ENCODE data around the gene KIF1B. TPM values are rescaled to one million over a fixed set of nuclear protein-coding genes. Genes with fewer than 3 reads are reported as not detected.

KIF1B gene
- total and polyA plus RNA-seq, 7 donors, result 4.8 to 78.4 (median 46.4) TPM

- H3K36me3 ChIP-seq, result peaks cover 12 to 66% (median 16%) of the 10 kb centered on the region in 4 donors
- H3K27ac ChIP-seq, result no peak overlapping the region
- H3K4me3 ChIP-seq, result no peak overlapping the region
- intact Hi-C loops (cut with DNase I), result no loop called here
- H3K9me3 ChIP-seq, result no peaks in the 10 kb centered on the region
- DNase-seq, result no peak
- no peaks in the 10 kb centered on the region for H3K27me3 ChIP-seq
- WGBS, 2 donors, result 78 to 90% methylated on average over 4 of the region's 4 CpGs
- TF ChIP-seq, protein P1, sequence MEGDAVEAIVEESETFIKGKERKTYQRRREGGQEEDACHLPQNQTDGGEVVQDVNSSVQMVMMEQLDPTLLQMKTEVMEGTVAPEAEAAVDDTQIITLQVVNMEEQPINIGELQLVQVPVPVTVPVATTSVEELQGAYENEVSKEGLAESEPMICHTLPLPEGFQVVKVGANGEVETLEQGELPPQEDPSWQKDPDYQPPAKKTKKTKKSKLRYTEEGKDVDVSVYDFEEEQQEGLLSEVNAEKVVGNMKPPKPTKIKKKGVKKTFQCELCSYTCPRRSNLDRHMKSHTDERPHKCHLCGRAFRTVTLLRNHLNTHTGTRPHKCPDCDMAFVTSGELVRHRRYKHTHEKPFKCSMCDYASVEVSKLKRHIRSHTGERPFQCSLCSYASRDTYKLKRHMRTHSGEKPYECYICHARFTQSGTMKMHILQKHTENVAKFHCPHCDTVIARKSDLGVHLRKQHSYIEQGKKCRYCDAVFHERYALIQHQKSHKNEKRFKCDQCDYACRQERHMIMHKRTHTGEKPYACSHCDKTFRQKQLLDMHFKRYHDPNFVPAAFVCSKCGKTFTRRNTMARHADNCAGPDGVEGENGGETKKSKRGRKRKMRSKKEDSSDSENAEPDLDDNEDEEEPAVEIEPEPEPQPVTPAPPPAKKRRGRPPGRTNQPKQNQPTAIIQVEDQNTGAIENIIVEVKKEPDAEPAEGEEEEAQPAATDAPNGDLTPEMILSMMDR (IDR thresholded peaks at IDR 0.05), result no peak
- no peak for TF ChIP-seq POLR2AphosphoS5 (IDR thresholded peaks at IDR 0.05)
- H3K4me1 ChIP-seq, result no peaks in the 10 kb centered on the region
Observed at GRCh38 chr1:10353282-10353681, 142.9 kb downstream of the KIF1B start.

DNA sequence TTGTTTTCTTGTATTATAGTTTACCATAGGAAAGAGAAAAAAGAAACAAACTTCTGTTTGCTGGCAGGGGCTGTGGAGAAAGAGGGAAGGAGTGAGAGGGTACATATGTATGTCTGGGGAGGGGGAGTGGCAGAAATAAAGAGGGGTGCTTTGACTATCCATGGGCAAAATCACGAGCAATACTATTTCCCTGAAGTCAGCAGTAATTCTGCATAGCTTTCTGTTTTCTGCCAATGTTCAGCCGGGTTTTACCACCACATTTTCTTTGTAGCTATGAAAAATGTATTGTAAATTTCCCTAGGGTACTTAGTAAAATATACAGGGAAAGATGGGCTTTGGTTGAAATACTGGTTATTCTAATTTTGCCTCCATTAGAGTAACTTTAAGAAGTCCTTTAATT, 143.3 kb downstream of the KIF1B start:
- WGBS, 2 donors, result 77 to 80% methylated on average over 2 of the region's 2 CpGs
- no peaks in the 10 kb centered on the region for H3K9me3 ChIP-seq
- intact Hi-C loops (cut with DNase I), result no loop called here
- no peak overlapping the region for H3K27ac ChIP-seq
- no peaks in the 10 kb centered on the region for H3K27me3 ChIP-seq
- H3K4me1 ChIP-seq, result no peaks in the 10 kb centered on the region
- H3K36me3 ChIP-seq, result peaks cover 8 to 62% (median 12%) of the 10 kb centered on the region in 4 donors
- DNase-seq, result no peak
- H3K4me3 ChIP-seq, result no peak overlapping the region
- TF ChIP-seq, protein P1 (IDR thresholded peaks at IDR 0.05), result no peak
- TF ChIP-seq POLR2A (IDR thresholded peaks at IDR 0.05) (no peak), EP300 (IDR thresholded peaks at IDR 0.05) (no peak), POLR2AphosphoS5 (IDR thresholded peaks at IDR 0.05) (no peak)

DNA sequence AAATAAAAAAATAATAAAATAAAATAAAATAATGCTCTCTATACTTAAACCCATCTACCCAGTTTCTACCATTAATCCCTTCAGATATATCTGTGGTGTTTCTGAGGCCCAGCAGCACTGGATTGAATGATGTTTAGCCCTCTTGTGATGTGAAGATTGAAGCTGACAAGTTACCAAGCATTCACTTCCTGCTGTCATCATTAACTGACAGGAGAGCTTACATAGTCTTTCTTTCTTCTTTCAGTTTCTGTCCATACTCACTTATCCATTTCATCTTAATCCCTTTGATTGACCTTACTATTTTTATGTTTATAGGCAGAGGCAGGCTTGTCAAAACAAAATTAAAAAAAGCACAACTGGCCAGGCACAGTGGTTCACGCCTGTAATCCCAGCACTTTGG, 149.7 kb downstream of the KIF1B start:
- DNase-seq, result no peak
- no peak overlapping the region for H3K27ac ChIP-seq
- no peaks in the 10 kb centered on the region for H3K9me3 ChIP-seq
- peaks cover 8 to 65% (median 13%) of the 10 kb centered on the region in 4 donors for H3K36me3 ChIP-seq
- intact Hi-C loops (cut with DNase I), result no loop called here
- no peaks in the 10 kb centered on the region for H3K27me3 ChIP-seq
- TF ChIP-seq POLR2A (IDR thresholded peaks at IDR 0.05) (no peak), EP300 (IDR thresholded peaks at IDR 0.05) (no peak), POLR2AphosphoS5 (IDR thresholded peaks at IDR 0.05) (no peak)
- TF ChIP-seq, protein P1 (IDR thresholded peaks at IDR 0.05), result no peak
- no peak overlapping the region for H3K4me3 ChIP-seq
- WGBS, 2 donors, result 87 to 94% methylated on average over 1 of the region's 1 CpG
- no peaks in the 10 kb centered on the region for H3K4me1 ChIP-seq

GRCh38 chr1:10361515-10361914, 151.1 kb downstream of the KIF1B start:
- TF ChIP-seq, protein P1 (IDR thresholded peaks at IDR 0.05), result no peak
- TF ChIP-seq POLR2A (IDR thresholded peaks at IDR 0.05) (no peak), EP300 (IDR thresholded peaks at IDR 0.05) (no peak), POLR2AphosphoS5 (IDR thresholded peaks at IDR 0.05) (no peak)
- DNase-seq, result no peak
- Histone ChIP-seq H3K27me3 (no peaks in the 10 kb centered on the region), H3K27ac (no peak overlapping the region), H3K9me3 (no peaks in the 10 kb centered on the region), H3K4me3 (no peak overlapping the region), H3K36me3 (peaks cover 8 to 69% (median 27%) of the 10 kb centered on the region in 4 donors), H3K4me1 (no peaks in the 10 kb centered on the region)
- 96 to 97% methylated on average over 10 of the region's 10 CpGs for WGBS, 2 donors
- intact Hi-C loops (cut with DNase I), result no loop called here

DNA sequence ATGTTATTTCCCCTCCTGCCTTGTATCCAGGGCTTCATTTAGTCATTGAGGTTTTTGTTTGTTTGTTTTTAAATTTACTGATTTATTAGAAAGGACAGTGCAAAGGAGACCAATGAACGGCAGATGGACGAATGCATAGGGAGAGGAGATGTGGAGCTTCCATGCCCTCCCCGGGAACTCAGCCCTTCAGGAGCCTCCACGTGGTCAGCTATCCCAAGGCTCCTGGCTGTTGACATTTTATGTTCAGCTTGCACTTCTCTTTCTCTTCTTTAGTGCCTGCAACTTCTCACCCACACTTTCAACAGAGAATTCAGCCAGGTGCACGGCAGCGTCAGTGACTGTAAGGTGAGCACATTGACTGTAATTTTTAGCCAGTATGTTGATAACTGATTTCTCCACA, 157.8 kb downstream of the KIF1B start:
- Histone ChIP-seq H3K36me3 (peaks cover 0 to 97% (median 45%) of the 10 kb centered on the region in 4 donors), H3K27ac (no peak overlapping the region), H3K9me3 (no peaks in the 10 kb centered on the region), H3K4me1 (no peaks in the 10 kb centered on the region), H3K27me3 (no peaks in the 10 kb centered on the region), H3K4me3 (no peak overlapping the region)
- TF ChIP-seq EP300 (IDR thresholded peaks at IDR 0.05) (no peak), POLR2AphosphoS5 (IDR thresholded peaks at IDR 0.05) (no peak), POLR2A (IDR thresholded peaks at IDR 0.05) (no peak)
- TF ChIP-seq, protein P1 (IDR thresholded peaks at IDR 0.05), result no peak
- DNase-seq, result no peak
- WGBS, 2 donors, result 82 to 87% methylated on average over 6 of the region's 6 CpGs
- intact Hi-C loops (cut with DNase I), result no loop called here

Measured in sigmoid colon (tissue), 7 donors.